ENCODE data around the gene POLR3G.

Gene POLR3G

DNA sequence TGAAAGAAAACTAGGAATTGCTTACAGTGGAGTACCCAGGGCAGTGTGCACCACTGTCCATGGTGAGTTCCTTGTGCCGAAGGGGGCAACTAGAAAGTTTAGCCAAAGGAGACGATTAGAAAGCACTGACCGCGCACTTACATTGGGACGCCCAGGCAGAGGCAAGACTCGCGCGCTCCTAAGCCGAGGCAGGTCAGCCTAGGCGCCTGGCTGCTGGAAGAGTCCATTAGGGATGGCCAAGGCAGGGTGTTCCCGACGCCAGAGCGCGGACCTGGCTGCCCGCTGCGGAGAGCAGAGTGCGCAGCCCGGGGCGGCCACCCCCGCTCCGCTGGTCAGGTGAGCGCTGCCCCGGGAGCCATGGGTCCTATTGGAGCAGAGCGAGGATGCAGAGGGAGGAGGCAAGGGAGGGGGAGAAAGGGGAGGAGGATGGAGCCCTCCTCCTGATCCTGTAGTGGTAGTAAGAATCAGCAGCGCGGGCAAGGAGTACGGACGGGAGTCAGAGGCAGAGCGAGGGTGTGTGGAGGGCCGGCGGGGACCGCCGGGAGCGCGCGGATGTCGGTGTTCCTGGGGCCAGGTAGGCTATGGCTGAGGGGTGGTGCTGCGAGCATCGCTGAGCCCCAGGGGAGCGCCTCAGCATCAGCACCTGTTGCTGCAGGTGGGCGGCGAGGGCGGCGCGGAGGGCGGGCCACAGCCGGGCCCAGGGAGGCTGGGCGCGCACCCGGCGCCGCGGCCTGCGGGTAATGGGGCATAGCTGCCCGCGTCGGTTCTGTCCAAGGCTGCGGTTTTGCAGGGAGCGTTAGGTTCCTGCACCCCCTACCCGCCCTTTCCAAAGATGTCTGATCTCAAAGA is 83.9 kb downstream of the POLR3G start, which contains the start of gene ADGRV1 (continued):
- TF ChIP-seq ZNF530 (tag by site-specific recombination; IDR thresholded peaks at IDR 0.05; ENCODE audit: low read depth): no peak
- TF ChIP-seq ZNF621 (tag by site-specific recombination; IDR thresholded peaks at IDR 0.05): no peak
- TF ChIP-seq ZNF202 (tag by site-specific recombination; IDR thresholded peaks at IDR 0.05; ENCODE audit: borderline replicate concordance): no peak
- peak; percentile 50; the same call in 1 of the 2 replicates for TF ChIP-seq ZNF184 (tag by site-specific recombination; IDR thresholded peaks at IDR 0.05)
- peak; percentile 89 for TF ChIP-seq KLF9 (tag by site-specific recombination; IDR thresholded peaks at IDR 0.05; ENCODE audit: low read depth)
- TF ChIP-seq, protein P1, sequence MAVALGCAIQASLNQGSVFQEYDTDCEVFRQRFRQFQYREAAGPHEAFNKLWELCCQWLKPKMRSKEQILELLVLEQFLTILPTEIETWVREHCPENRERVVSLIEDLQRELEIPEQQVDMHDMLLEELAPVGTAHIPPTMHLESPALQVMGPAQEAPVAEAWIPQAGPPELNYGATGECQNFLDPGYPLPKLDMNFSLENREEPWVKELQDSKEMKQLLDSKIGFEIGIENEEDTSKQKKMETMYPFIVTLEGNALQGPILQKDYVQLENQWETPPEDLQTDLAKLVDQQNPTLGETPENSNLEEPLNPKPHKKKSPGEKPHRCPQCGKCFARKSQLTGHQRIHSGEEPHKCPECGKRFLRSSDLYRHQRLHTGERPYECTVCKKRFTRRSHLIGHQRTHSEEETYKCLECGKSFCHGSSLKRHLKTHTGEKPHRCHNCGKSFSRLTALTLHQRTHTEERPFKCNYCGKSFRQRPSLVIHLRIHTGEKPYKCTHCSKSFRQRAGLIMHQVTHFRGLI (tag by site-specific recombination; IDR thresholded peaks at IDR 0.05): peak; percentile 59
- TF ChIP-seq, protein P2, sequence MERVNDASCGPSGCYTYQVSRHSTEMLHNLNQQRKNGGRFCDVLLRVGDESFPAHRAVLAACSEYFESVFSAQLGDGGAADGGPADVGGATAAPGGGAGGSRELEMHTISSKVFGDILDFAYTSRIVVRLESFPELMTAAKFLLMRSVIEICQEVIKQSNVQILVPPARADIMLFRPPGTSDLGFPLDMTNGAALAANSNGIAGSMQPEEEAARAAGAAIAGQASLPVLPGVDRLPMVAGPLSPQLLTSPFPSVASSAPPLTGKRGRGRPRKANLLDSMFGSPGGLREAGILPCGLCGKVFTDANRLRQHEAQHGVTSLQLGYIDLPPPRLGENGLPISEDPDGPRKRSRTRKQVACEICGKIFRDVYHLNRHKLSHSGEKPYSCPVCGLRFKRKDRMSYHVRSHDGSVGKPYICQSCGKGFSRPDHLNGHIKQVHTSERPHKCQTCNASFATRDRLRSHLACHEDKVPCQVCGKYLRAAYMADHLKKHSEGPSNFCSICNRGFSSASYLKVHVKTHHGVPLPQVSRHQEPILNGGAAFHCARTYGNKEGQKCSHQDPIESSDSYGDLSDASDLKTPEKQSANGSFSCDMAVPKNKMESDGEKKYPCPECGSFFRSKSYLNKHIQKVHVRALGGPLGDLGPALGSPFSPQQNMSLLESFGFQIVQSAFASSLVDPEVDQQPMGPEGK (tag by site-specific recombination; IDR thresholded peaks at IDR 0.05): peak; percentile 98
- TF ChIP-seq ZFP37 (tag by site-specific recombination; IDR thresholded peaks at IDR 0.05): peak; percentile 90; the same call in 1 of the 2 replicates
- no peak for TF ChIP-seq HOXD13 (CRISPR knock-in tag; IDR thresholded peaks at IDR 0.05; ENCODE audit: borderline replicate concordance)
- peak; percentile 86 for TF ChIP-seq EGR2 (tag by site-specific recombination; IDR thresholded peaks at IDR 0.05; ENCODE audit: low read depth)
- peak; percentile 78 for TF ChIP-seq KLF1 (tag by site-specific recombination; IDR thresholded peaks at IDR 0.05)
- TF ChIP-seq ZNF560 (tag by site-specific recombination; IDR thresholded peaks at IDR 0.05; ENCODE audit: borderline replicate concordance): no peak
- TF ChIP-seq ZNF777 (tag by site-specific recombination; IDR thresholded peaks at IDR 0.05; ENCODE audit: borderline replicate concordance): no peak; the same call in 1 of the 2 replicates
- peak; percentile 47; the same call in 1 of the 2 replicates for TF ChIP-seq GFI1B (tag by site-specific recombination; IDR thresholded peaks at IDR 0.05)
- TF ChIP-seq ZNF830 (tag by site-specific recombination; IDR thresholded peaks at IDR 0.05; ENCODE audit: low read depth): no peak
- TF ChIP-seq, protein P3, sequence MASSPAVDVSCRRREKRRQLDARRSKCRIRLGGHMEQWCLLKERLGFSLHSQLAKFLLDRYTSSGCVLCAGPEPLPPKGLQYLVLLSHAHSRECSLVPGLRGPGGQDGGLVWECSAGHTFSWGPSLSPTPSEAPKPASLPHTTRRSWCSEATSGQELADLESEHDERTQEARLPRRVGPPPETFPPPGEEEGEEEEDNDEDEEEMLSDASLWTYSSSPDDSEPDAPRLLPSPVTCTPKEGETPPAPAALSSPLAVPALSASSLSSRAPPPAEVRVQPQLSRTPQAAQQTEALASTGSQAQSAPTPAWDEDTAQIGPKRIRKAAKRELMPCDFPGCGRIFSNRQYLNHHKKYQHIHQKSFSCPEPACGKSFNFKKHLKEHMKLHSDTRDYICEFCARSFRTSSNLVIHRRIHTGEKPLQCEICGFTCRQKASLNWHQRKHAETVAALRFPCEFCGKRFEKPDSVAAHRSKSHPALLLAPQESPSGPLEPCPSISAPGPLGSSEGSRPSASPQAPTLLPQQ (tag by site-specific recombination; IDR thresholded peaks at IDR 0.05): peak; percentile 88
- TF ChIP-seq, protein P4, sequence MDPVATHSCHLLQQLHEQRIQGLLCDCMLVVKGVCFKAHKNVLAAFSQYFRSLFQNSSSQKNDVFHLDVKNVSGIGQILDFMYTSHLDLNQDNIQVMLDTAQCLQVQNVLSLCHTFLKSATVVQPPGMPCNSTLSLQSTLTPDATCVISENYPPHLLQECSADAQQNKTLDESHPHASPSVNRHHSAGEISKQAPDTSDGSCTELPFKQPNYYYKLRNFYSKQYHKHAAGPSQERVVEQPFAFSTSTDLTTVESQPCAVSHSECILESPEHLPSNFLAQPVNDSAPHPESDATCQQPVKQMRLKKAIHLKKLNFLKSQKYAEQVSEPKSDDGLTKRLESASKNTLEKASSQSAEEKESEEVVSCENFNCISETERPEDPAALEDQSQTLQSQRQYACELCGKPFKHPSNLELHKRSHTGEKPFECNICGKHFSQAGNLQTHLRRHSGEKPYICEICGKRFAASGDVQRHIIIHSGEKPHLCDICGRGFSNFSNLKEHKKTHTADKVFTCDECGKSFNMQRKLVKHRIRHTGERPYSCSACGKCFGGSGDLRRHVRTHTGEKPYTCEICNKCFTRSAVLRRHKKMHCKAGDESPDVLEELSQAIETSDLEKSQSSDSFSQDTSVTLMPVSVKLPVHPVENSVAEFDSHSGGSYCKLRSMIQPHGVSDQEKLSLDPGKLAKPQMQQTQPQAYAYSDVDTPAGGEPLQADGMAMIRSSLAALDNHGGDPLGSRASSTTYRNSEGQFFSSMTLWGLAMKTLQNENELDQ (tag by site-specific recombination; IDR thresholded peaks at IDR 0.05; ENCODE audit: low read depth): no peak
- TF ChIP-seq ZNF132 (tag by site-specific recombination; IDR thresholded peaks at IDR 0.05; ENCODE audit: borderline replicate concordance): no peak
- no peak for TF ChIP-seq ZNF837 (tag by site-specific recombination; IDR thresholded peaks at IDR 0.05)
- TF ChIP-seq, protein P5, sequence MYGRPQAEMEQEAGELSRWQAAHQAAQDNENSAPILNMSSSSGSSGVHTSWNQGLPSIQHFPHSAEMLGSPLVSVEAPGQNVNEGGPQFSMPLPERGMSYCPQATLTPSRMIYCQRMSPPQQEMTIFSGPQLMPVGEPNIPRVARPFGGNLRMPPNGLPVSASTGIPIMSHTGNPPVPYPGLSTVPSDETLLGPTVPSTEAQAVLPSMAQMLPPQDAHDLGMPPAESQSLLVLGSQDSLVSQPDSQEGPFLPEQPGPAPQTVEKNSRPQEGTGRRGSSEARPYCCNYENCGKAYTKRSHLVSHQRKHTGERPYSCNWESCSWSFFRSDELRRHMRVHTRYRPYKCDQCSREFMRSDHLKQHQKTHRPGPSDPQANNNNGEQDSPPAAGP (tag by site-specific recombination; IDR thresholded peaks at IDR 0.05): peak; percentile 97
- peak; percentile 99 for TF ChIP-seq ZNF2 (tag by site-specific recombination; IDR thresholded peaks at IDR 0.05)
- TF ChIP-seq ZNF19 (tag by site-specific recombination; IDR thresholded peaks at IDR 0.05; ENCODE audit: low read depth): no peak
- TF ChIP-seq, protein P6, sequence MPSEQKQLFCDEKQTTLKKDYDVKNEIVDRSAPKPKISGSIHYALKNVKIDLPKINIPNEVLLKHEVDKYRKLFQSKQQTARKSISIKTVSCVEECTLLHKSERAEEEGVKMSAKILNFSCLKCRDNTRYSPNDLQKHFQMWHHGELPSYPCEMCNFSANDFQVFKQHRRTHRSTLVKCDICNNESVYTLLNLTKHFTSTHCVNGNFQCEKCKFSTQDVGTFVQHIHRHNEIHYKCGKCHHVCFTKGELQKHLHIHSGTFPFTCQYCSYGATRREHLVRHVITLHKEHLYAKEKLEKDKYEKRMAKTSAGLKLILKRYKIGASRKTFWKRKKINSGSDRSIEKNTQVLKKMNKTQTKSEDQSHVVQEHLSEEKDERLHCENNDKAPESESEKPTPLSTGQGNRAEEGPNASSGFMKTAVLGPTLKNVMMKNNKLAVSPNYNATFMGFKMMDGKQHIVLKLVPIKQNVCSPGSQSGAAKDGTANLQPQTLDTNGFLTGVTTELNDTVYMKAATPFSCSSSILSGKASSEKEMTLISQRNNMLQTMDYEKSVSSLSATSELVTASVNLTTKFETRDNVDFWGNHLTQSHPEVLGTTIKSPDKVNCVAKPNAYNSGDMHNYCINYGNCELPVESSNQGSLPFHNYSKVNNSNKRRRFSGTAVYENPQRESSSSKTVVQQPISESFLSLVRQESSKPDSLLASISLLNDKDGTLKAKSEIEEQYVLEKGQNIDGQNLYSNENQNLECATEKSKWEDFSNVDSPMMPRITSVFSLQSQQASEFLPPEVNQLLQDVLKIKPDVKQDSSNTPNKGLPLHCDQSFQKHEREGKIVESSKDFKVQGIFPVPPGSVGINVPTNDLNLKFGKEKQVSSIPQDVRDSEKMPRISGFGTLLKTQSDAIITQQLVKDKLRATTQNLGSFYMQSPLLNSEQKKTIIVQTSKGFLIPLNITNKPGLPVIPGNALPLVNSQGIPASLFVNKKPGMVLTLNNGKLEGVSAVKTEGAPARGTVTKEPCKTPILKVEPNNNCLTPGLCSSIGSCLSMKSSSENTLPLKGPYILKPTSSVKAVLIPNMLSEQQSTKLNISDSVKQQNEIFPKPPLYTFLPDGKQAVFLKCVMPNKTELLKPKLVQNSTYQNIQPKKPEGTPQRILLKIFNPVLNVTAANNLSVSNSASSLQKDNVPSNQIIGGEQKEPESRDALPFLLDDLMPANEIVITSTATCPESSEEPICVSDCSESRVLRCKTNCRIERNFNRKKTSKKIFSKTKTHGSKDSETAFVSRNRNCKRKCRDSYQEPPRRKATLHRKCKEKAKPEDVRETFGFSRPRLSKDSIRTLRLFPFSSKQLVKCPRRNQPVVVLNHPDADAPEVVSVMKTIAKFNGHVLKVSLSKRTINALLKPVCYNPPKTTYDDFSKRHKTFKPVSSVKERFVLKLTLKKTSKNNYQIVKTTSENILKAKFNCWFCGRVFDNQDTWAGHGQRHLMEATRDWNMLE (tag by site-specific recombination; conservative IDR thresholded peaks at IDR 0.05; ENCODE audit: low read depth): peak; percentile 21; the same call in 1 of the 2 replicates
